HG02571 (cell line): ENCODE measurements around the gene OR8I2.
"Not testable (repeated sequence)": the region's sequence is repeated elsewhere in the genome, so short reads cannot be mapped to it uniquely, and the experiment has no call there.

Source experiments
- ATAC-seq: cut with Tn5 transposase; IDR thresholded peaks from one replicate; pipeline ENCODE4 v1.9.1; 2021; ENCODE audit warnings: mild to moderate bottlenecking, moderate library complexity; ENCODE audit not compliant: unreplicated experiment

Gene OR8I2

DNA sequence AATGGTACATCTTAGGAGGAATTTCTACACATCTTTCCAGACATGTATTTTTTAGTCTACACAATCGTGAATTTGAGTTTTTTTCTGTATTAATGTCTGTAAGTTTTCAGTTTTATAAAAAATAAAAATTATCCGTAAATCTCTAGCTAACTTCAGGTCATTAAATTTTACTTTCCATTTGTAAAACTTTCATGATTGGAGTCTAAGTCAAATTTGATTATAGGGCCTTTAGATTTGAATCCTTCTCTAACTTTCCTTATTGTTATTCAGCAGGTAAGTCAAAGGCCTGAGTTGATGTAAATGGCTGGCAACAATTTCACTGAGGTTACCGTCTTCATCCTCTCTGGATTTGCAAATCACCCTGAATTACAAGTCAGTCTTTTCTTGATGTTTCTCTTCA, at the start of gene OR8I2:
Gene OR8I2 (plus strand): TSS at position 301 of the 400 bp plus-strand sequence. CDS start 0 bp downstream, at position 301.
- no peak for ATAC-seq

DNA sequence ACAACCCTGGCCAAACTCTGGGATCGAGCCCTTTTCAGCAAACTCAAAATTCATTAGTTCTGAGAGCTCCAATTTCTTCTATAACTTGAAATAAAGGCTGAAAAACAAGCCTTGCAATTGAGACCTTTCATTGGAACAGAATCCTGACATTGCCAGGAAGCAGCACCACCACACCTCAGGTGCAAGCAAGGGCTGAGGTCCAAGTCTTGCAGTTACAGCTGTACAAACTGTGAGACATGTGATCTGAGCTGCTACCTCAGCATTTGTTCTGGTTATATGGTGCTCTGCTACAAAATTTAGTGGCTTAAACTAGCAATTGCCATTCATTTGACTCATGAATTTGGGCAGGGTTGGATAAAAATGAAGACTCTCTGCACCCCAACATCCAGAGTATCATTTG, 47.6 kb upstream of the OR8I2 start:
- ATAC-seq: no peak

DNA sequence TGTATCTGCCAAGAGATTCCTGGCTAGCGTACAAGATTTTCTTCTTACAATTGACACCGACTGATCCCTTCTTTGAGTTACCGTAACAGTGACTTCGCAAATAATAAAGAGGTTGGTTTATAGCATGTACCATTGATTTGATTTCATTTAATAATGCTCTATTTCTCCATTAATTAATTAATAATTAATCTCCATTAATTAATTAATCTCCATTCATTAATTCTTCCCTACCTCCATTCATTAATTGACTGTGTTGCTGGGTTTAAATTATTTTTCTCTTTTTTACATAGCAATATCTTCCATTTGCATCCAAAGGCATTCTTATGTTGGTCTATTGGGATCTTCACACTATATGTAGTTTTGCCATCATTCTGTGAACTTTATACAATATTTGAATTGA, 44.6 kb upstream of the OR8I2 start:
- no peak for ATAC-seq

DNA sequence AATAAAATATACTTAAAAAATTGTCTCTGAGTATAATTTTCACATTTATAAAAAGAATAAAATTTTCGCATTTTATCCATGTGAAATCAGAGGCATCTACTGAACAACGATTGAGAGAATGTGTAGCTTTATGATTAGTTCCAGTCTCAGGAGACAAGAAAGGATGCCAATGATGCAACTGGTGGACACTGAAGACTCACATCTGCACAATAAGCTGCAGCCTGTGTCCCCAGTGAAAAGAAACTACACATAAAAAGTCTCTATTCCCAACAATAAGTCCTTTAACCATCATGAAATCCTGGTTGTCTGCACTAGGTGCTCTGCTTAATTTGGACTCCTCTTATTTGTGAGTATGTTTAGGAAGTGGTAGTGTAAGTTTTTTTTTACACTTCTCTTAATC, 43.6 kb upstream of the OR8I2 start:
- ATAC-seq: no peak

DNA sequence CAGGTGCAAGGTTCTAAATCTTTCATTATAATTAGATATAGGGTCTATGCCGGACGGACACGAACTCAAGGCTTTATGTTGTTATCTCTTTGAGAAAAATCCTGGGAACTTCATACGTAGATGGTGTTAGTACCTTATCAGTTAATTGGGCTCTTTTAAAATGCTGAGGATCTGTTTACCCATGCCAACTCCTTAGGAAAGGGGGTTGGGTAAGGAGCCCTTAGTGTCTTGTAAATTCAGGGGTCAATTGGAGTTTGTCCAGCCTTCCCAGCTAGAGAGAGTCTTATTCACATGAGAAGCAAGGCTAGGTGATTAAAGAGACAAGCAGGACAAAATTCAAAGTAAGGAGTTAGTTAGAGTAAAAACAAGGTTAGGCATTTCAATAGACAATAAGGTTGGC, 36.7 kb upstream of the OR8I2 start:
- ATAC-seq: not testable (repeated sequence)

DNA sequence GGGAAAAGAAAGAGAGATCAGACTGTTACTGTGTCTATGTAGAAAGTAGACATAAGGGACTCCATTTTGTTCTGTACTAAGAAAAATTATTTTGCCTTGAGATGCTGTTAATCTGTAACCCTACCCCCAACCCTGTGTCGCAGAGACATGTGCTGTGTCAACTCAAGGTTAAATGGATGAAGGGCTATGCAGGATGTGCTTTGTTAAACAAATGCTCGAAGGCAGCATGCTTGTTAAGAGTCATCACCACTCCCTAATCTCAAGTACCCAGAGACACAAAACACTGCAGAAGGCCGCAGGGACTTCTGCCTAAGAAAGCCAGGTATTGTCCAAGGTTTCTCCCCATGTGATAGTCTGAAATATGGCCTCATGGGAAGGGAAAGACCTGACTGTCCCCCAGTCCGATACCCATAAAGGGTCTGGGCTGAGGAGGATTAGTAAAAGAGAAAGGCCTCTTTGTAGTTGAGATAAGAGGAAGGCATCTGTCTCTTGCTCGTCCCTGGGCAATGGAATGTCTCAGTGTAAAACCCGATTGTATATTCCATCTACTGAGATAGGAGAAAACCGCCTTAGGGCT, 35.4 kb upstream of the OR8I2 start:
- ATAC-seq: not testable (repeated sequence)

DNA sequence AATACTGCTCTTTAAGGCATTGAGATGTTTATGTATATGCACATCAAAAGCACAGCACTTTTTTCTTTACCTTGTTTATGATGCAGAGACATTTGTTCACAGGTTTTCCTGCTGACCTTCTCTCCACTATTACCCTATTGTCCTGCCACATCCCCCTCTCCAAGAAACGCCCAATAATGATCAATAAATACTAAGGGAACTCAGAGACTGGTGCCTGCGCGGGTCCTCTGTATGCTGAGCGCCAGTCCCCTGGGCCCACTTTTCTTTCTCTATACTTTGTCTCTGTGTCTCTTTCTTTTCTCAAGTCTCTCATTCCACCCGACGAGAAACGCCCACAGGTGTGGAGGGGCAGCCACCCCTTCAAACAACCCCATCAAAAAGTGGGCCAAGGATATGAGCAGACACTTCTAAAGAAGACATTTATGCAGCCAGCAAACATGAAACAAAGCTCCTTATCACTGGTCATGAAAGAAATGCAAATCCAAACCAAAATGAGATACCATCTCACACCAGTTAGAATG, 34.8 kb upstream of the OR8I2 start:
- ATAC-seq: not testable (repeated sequence)

DNA sequence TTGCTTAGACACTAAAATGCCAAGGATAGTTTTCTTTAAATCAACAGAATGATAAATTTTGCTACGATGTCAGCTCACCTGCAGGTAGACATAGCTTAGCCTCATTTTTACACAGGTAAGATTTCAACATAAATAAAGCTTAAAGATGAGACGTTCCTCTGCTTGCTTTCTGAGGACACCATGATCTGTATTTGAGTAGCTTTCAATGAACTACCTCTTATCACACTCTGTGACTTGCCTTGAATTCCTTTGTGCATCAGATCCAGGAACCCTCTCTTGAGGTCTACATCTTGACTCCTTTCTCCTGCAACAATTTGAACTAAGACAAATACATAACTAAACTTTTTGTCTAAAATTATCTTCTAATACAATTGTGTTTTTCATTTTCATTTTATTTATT, 26.1 kb upstream of the OR8I2 start:
- no peak for ATAC-seq

DNA sequence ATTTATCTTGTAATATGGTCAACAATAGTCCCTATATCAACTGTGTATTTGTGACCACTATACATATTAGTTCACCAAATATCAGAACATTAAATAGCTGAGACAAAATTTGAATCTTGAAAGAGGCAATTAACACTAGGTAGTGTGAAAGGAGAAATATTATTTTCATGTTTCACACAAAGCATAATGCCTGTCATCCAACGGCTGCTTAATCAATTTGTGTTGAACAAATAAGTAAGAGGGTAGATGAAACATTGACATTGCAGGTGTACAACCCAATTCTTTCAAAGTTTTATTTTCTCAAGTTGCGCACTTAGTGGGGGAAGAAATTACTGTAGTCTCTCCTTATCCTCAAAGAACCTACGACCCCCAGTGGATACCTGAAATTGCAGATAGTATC, 3.4 kb upstream of the OR8I2 start:
- ATAC-seq: no peak

DNA sequence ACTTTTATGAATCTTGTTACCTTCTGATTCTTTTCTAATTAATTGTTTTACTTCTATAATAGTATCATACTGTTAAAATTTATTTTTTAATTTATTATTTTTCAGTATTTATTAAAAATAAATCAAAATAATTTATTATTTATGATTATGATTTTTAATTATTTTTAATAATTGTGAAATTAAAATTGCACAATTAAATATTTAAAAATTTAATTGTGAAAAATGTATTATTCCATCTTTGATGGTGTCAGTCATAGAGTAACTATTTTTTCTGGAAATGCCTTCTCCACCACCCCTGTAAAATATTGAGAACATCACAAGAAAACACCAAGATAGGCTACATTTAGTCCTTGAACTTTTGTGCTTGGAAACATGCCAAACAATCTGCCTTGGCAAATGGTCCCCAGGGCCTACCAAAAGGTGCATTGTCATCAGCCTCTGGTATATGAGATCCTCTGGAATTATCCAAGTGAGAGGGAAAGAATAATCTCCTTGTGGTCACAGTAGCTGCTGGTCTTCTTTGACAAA, 10.2 kb downstream of the OR8I2 start, which contains the start of gene OR8H2:
Gene OR8H2 (plus strand): TSS at position 478 of the 528 bp plus-strand sequence. CDS start 1,356 bp downstream, outside the sequence.
- ATAC-seq: no peak

DNA sequence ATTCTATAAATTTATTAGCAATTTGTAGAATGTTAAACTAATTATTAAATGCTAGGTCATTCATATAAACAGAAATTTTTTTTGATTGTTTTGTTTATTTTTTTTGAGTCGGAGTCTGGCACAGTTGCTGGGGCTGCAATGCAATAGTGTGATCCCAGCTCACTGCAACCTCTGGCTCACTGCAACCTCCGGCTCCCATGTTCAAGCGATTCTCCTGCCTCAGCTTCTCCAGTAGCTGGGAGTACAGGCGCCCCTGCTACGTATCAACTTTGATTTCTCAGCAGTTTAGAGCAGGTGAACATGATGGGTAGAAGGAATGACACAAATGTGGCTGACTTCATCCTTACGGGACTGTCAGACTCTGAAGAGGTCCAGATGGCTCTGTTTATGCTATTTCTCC, 29.0 kb downstream of the OR8I2 start, which contains the start of gene OR8H3:
Gene OR8H3 (plus strand): TSS at position 301 of the 400 bp plus-strand sequence. CDS start 0 bp downstream, at position 301.
- no peak for ATAC-seq

DNA sequence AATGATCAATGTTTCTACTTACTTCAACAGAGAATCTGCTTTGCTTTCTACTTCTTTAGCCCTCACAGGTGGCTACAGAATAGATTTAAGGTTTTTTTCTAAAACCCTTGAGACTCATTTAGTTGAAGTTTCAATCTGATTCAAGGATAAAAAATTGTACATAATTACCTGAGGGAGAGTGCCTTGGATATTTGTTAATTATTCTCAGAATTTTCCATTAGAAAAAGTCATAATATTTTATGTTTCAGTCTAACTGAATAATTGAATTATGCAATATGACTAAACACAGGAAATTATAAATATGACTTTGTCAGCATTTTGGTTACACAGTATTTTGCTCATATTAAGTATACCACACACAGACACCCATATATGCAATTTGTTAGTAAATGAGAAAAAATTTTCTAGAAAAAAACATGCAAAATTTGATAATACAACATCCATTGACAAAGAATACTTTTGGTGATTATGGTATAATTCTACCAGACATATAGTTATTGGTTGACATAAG, 47.1 kb downstream of the OR8I2 start, which contains the start of gene OR8J3:
Gene OR8J3 (minus strand): TSS at position 51 of the 511 bp plus-strand sequence. CDS start 2,483 bp downstream, outside the sequence.
- ATAC-seq: no peak

DNA sequence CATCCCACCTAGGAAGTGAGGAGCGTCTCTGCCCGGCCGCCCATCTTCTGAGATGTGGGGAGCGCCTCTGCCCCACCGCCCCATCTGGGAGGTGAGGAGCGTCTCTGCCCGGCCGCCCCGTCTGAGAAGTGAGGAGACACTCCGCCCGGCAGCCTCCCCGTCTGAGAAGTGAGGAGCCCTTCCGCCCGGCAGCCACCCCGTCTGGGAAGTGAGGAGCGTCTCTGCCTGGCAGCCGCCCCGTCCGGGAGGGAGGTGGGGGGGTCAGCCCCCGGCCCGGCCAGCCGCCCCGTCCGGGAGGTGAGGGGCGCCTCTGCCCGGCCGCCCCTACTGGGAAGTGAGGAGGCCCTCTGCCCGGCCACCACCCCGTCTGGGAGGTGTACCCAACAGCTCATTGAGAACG, 50.6 kb downstream of the OR8I2 start:
- ATAC-seq: not testable (repeated sequence)
